HEK293 (cell line): ENCODE data around the gene WRAP53.

ENCODE experiments used
- CTCF ChIP-seq: fragments of 450-650 bp; formaldehyde crosslinking; IDR thresholded peaks from 2 replicates; pipeline ENCODE4 v1.5.1; 2016; ENCODE audit warnings: missing biosample characterization, missing genetic modification characterization
- FEZF1 ChIP-seq: fragments of 450-650 bp; formaldehyde crosslinking; IDR thresholded peaks from 2 replicates; pipeline ENCODE4 v1.5.1; 2016; ENCODE audit warnings: missing biosample characterization, missing genetic modification characterization
- KLF10 ChIP-seq: fragments of 450-650 bp; IDR thresholded peaks from 2 replicates; pipeline ENCODE4 v1.5.1; 2018; ENCODE audit warnings: missing biosample characterization, mild to moderate bottlenecking, missing genetic modification characterization
- KLF7 ChIP-seq: fragments of 450-650 bp; formaldehyde crosslinking; IDR thresholded peaks from 2 replicates; pipeline ENCODE4 v1.5.1; 2016; ENCODE audit warnings: missing biosample characterization, missing genetic modification characterization, borderline replicate concordance
- REPIN1 ChIP-seq: fragments of 450-650 bp; formaldehyde crosslinking; IDR thresholded peaks from 2 replicates; pipeline ENCODE4 v1.5.1; 2017; ENCODE audit warnings: missing biosample characterization, missing genetic modification characterization, low read depth
- SCRT1 ChIP-seq: fragments of 450-650 bp; formaldehyde crosslinking; IDR thresholded peaks from 2 replicates; pipeline ENCODE4 v1.5.1; 2016; ENCODE audit warnings: missing biosample characterization, missing genetic modification characterization, borderline replicate concordance
- SP3 ChIP-seq: fragments of 450-650 bp; formaldehyde crosslinking; IDR thresholded peaks from 2 replicates; pipeline ENCODE4 v1.5.1; 2016; ENCODE audit warnings: missing biosample characterization, missing genetic modification characterization
- TSHZ1 ChIP-seq: fragments of 450-650 bp; formaldehyde crosslinking; IDR thresholded peaks from 2 replicates; pipeline ENCODE4 v1.5.1; 2016; ENCODE audit warnings: missing biosample characterization, missing genetic modification characterization, borderline replicate concordance
- YY1 ChIP-seq: fragments of 450-650 bp; formaldehyde crosslinking; IDR thresholded peaks from 2 replicates; pipeline ENCODE4 v1.5.1; 2018; ENCODE audit warnings: missing biosample characterization, missing genetic modification characterization
- ZBTB20 ChIP-seq: fragments of 450-650 bp; formaldehyde crosslinking; IDR thresholded peaks from 2 replicates; pipeline ENCODE4 v1.5.1; 2016; ENCODE audit warnings: missing biosample characterization, missing genetic modification characterization
- ZBTB48 ChIP-seq: fragments of 450-650 bp; formaldehyde crosslinking; IDR thresholded peaks from 2 replicates; pipeline ENCODE4 v1.5.1; 2016; ENCODE audit warnings: missing biosample characterization, missing genetic modification characterization
- ZFP41 ChIP-seq: fragments of 450-650 bp; formaldehyde crosslinking; IDR thresholded peaks from 2 replicates; pipeline ENCODE4 v1.5.1; 2016; ENCODE audit warnings: missing biosample characterization, missing genetic modification characterization, borderline replicate concordance
- ZNF169 ChIP-seq: fragments of 450-650 bp; formaldehyde crosslinking; IDR thresholded peaks from 2 replicates; pipeline ENCODE4 v1.5.1; 2016; ENCODE audit warnings: missing biosample characterization, missing genetic modification characterization
- ZNF19 ChIP-seq: fragments of 450-650 bp; formaldehyde crosslinking; IDR thresholded peaks from 2 replicates; pipeline ENCODE4; 2016; ENCODE audit warnings: missing biosample characterization, missing genetic modification characterization, low read depth
- ZNF202 ChIP-seq: fragments of 450-650 bp; formaldehyde crosslinking; IDR thresholded peaks from 2 replicates; pipeline ENCODE4 v1.5.1; 2016; ENCODE audit warnings: missing biosample characterization, missing genetic modification characterization, borderline replicate concordance
- ZNF24 ChIP-seq: fragments of 450-650 bp; formaldehyde crosslinking; IDR thresholded peaks from 2 replicates; pipeline ENCODE4 v1.5.1; 2016; ENCODE audit warnings: missing biosample characterization, missing genetic modification characterization
- ZNF26 ChIP-seq: fragments of 450-650 bp; formaldehyde crosslinking; IDR thresholded peaks from 2 replicates; pipeline ENCODE4 v1.5.1; 2016; ENCODE audit warnings: missing biosample characterization, missing genetic modification characterization
- ZNF280D ChIP-seq: fragments of 450-650 bp; formaldehyde crosslinking; IDR thresholded peaks from 2 replicates; pipeline ENCODE4 v1.5.1; 2016; ENCODE audit warnings: missing biosample characterization, missing genetic modification characterization
- ZNF324 ChIP-seq: fragments of 450-650 bp; formaldehyde crosslinking; IDR thresholded peaks from 2 replicates; pipeline ENCODE4 v1.5.1; 2016; ENCODE audit warnings: missing biosample characterization, missing genetic modification characterization
- ZNF433 ChIP-seq: fragments of 450-650 bp; formaldehyde crosslinking; IDR thresholded peaks from 2 replicates; pipeline ENCODE4 v1.5.1; 2016; ENCODE audit warnings: missing biosample characterization, missing genetic modification characterization, low read depth
- ZNF510 ChIP-seq: fragments of 450-650 bp; formaldehyde crosslinking; IDR thresholded peaks from 2 replicates; pipeline ENCODE4 v1.5.1; 2018; ENCODE audit warnings: mild to moderate bottlenecking, missing genetic modification characterization, missing biosample characterization; ENCODE audit not compliant: insufficient replicate concordance
- ZNF514 ChIP-seq: fragments of 450-650 bp; formaldehyde crosslinking; IDR thresholded peaks from 2 replicates; pipeline ENCODE4 v1.5.1; 2016; ENCODE audit warnings: missing biosample characterization, missing genetic modification characterization
- ZNF558 ChIP-seq: fragments of 450-650 bp; formaldehyde crosslinking; IDR thresholded peaks from 2 replicates; pipeline ENCODE4 v1.5.1; 2016; ENCODE audit warnings: missing biosample characterization, missing genetic modification characterization
- ZNF560 ChIP-seq: fragments of 450-650 bp; formaldehyde crosslinking; IDR thresholded peaks from 2 replicates; pipeline ENCODE4 v1.5.1; 2017; ENCODE audit warnings: missing biosample characterization, missing genetic modification characterization, borderline replicate concordance
- ZNF626 ChIP-seq: fragments of 450-650 bp; sonication (Bioruptor Pico); formaldehyde crosslinking; IDR thresholded peaks from 2 replicates; pipeline ENCODE4 v1.5.1; 2018; ENCODE audit warnings: missing biosample characterization, missing genetic modification characterization, inconsistent platforms
- ZNF670 ChIP-seq: fragments of 450-650 bp; formaldehyde crosslinking; IDR thresholded peaks from 2 replicates; pipeline ENCODE4 v1.5.1; 2016; ENCODE audit warnings: missing biosample characterization, missing genetic modification characterization, low read depth
- ZNF692 ChIP-seq: fragments of 450-650 bp; formaldehyde crosslinking; IDR thresholded peaks from 2 replicates; pipeline ENCODE4 v1.5.1; 2016; ENCODE audit warnings: missing biosample characterization, missing genetic modification characterization
- ZNF707 ChIP-seq: fragments of 450-650 bp; formaldehyde crosslinking; IDR thresholded peaks from 2 replicates; pipeline ENCODE4 v1.5.1; 2016; ENCODE audit warnings: missing biosample characterization, missing genetic modification characterization

The WRAP53 gene

GRCh38 chr17:7687908-7688807, at the start of gene WRAP53 (continued):
- TF ChIP-seq KLF7 (tag by site-specific recombination) (no peak), ZNF510 (tag by site-specific recombination) (no peak), ZNF26 (tag by site-specific recombination) (no peak), ZBTB20 (tag by site-specific recombination) (peak; percentile 35; the same call in 1 of the 2 replicates), ZNF280D (no peak), ZNF169 (tag by site-specific recombination) (no peak), ZNF433 (tag by site-specific recombination) (no peak), ZNF19 (no peak), ZNF202 (tag by site-specific recombination) (no peak), ZNF514 (tag by site-specific recombination) (no peak), ZNF560 (tag by site-specific recombination) (no peak), CTCF (tag by site-specific recombination) (peak; percentile 99), TSHZ1 (tag by site-specific recombination) (no peak), ZNF558 (tag by site-specific recombination) (no peak), ZNF324 (tag by site-specific recombination) (0 out of 2 replicates have a peak, but pooled peaks have one; percentile 11), FEZF1 (tag by site-specific recombination) (no peak), ZNF707 (tag by site-specific recombination) (no peak), KLF10 (tag by site-specific recombination) (no peak; the same call in none of the 2 replicates), ZNF670 (tag by site-specific recombination) (no peak), SP3 (tag by site-specific recombination) (peak; percentile 54), ZNF692 (tag by site-specific recombination) (no peak), YY1 (tag by site-specific recombination) (no peak), SCRT1 (tag by site-specific recombination) (no peak), ZBTB48 (tag by site-specific recombination) (no peak), ZFP41 (no peak), ZNF24 (tag by site-specific recombination) (no peak), ZNF626 (tag by site-specific recombination) (no peak), REPIN1 (tag by site-specific recombination) (no peak)
